Measurements from ENCODE around the gene SPATS2L.

DNA sequence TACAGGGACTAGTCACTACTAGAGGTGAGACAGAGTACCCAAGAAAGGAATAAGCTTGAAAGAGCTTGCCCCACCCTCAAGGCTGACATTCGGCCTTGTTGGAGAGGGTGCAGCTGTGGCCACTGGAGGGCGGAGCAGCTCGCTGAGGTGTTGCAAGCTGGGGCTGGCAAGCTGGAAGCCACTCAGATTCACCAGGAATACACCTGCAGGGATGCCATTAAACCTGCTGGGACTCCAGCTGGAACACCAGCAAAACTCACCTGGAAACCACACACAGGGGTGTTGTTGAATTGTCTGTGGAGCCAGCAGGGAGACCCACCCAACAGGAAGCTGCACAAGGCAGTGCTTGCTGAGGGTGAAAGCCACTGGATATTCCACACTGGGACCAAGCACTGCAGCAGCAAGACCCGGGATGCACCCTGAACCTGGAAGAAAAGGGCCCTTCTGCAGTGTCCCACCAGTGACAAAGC is 177.3 kb downstream of the SPATS2L start:
- TF ChIP-seq CTCF (IDR thresholded peaks at IDR 0.05) = peak; percentile 67
- no peak for TF ChIP-seq POLR2A (IDR thresholded peaks at IDR 0.05; ENCODE audit: low read length)
- no peak for TF ChIP-seq MAZ (IDR thresholded peaks at IDR 0.05; ENCODE audit: borderline replicate concordance, low read depth, low read length)

All from A549 (cell line).